ENCODE results near the gene LLCFC1.

The LLCFC1 gene

GRCh38 chr7:142939226-142939910 is at the start of gene LLCFC1:
Gene LLCFC1, plus strand, starts transcription at chr7:142939484. Its CDS starts 138 bp downstream, at chr7:142939622.
- DNase-seq (ENCODE audit: low read depth), result no peak

DNA sequence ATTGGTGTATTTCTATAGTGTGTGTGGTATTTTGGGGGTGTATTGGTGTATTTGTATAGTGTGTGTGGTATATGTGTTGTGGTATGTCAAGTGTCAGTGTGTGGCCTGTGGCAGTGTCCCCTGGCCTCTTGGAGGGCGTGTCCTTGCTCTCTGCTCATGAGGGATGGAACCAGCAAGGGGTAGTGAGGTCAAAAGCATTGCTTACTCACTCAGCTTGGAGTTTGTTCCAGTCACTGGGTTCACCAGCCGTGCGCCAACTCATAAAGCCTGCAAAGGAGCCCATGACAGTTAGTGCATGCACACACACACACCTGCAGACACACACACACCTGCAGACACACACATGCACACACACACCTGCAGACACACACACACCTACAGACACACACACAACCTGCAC is 49.5 kb upstream of the LLCFC1 start:
- DNase-seq (ENCODE audit: low read depth), result no peak

- DNase-seq (ENCODE audit: low read depth), result no peak
These were observed 48.3 kb upstream of the LLCFC1 start for GRCh38 chr7:142890874-142891485.

GRCh38 chr7:142891490-142892082 is 47.7 kb upstream of the LLCFC1 start:
- DNase-seq (ENCODE audit: low read depth), result no peak

- no peak for DNase-seq (ENCODE audit: low read depth)
These were observed 46.3 kb upstream of the LLCFC1 start for GRCh38 chr7:142892951-142893350.

GRCh38 chr7:142894112-142894984 is 44.9 kb upstream of the LLCFC1 start:
- no peak for DNase-seq (ENCODE audit: low read depth)

DNA sequence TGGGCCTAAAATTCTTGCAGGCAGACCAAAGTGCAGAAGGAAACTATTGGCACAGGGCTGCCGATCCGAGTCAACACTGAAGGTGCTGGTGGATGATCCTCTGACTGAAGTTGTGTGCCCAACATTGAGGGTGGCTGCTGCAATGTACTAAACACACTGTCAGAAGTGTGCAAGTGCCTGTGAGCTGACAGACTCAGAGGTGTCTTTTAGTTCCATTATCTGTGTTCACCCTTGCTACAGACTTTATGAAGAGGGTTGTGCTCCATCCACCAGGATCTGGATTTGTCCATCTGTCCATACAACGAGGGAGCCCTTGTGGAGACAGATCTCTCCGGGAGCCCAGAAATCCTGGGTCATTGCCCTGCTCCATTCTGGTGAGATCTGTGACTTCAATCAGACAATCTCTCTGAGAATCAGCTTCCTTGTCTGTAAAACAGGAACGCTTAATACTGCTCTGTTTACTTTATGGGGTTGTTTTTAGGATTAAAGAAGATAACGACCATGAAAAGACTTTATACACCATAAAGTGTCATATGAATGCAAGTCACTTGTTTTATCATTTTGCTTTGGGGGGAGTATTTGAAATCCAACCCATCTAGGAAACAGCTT is 44.2 kb upstream of the LLCFC1 start:
- DNase-seq (ENCODE audit: low read depth), result no peak

- no peak for DNase-seq (ENCODE audit: low read depth)
These were observed 43.1 kb upstream of the LLCFC1 start for GRCh38 chr7:142896151-142896550.

GRCh38 chr7:142896741-142897379 is 42.4 kb upstream of the LLCFC1 start:
- no peak for DNase-seq (ENCODE audit: low read depth)

DNA sequence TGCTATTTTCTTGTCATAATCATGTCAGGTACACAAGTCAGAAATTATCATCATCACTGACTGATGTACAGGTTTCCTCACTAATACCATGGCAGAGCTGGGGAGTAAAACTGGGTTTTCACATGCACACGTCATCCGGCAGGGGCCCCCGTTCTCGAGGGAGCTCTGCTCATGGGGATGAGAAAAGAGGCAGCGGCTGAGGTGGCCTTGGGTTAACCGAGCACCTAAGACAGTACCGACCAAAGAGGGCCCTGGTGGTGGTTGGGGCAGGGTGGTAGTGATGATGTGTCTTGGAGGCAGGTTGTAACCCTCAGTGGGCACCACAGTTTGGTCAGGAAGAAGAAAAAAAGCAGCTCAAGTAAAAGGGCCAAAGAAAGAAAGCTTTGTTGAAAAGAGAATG is 41.6 kb upstream of the LLCFC1 start:
- DNase-seq (ENCODE audit: low read depth), result no peak

GRCh38 chr7:142898377-142899170 is 40.7 kb upstream of the LLCFC1 start:
- DNase-seq (ENCODE audit: low read depth), result no peak

DNA sequence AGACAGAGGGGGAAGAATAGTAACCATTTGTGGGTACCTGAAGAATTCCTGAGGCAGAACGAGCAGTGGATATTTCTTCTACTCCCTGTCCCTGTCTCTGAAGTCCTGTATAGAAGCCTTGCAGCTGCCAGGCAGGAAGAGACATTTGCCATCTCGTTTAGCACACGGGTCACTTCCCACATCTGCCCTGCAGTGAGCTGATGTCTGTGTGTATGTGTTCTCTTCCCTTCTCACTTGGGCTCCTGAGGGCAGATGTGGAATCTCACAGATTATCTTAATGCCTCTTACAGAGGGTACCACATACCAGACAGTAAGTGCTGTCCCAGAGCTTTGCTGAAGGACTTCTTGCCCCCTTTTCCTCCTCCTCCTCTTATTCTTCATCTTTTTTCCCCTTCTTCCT is 39.6 kb upstream of the LLCFC1 start:
- DNase-seq (ENCODE audit: low read depth), result no peak

- DNase-seq (ENCODE audit: low read depth), result no peak
These were observed 37.6 kb upstream of the LLCFC1 start for GRCh38 chr7:142901426-142902259.

- no peak for DNase-seq (ENCODE audit: low read depth)
These were observed 35.2 kb upstream of the LLCFC1 start for GRCh38 chr7:142904128-142904527.

DNA sequence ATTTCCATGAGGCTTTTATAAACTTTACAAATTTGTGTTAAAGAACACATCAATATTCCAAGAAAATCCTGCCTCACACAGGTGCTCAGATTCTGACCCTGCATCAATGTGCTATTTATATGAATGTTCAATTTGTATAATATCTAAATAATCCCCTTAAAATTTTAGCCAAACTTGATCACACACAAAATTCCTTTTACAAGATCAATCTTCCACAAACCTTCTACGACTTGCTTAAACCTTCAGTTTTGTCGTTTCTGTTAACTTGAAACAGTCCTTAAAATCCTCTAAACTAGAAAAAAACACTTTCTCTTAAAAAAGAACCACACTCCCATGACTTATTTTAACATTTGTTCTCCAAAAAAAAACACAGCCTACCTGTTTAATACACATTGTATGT is 33.5 kb upstream of the LLCFC1 start:
- DNase-seq (ENCODE audit: low read depth), result no peak

DNA sequence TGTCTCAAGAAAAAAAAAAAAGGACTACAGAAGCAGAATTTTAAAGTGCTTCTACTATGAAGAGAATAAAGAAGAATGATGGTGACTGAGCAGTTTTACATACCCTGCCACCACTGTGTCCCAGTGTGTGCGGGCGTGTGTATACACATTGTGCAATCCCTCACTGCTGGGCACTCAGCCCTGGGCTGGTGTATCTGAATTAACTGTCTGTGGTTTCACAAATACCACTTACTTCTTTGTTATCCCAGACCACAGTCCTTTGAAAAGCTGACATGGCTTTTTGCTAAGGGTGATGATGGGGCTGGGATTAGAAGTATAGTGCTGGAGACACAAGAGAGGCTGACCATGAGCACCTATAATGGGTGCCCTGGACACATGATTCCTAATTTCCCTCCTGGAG is 32.6 kb upstream of the LLCFC1 start:
- DNase-seq (ENCODE audit: low read depth), result no peak

- DNase-seq (ENCODE audit: low read depth), result no peak
These were observed 31.0 kb upstream of the LLCFC1 start for GRCh38 chr7:142908290-142908689.

GRCh38 chr7:142908921-142909890 is 30.1 kb upstream of the LLCFC1 start:
- no peak for DNase-seq (ENCODE audit: low read depth)

DNA sequence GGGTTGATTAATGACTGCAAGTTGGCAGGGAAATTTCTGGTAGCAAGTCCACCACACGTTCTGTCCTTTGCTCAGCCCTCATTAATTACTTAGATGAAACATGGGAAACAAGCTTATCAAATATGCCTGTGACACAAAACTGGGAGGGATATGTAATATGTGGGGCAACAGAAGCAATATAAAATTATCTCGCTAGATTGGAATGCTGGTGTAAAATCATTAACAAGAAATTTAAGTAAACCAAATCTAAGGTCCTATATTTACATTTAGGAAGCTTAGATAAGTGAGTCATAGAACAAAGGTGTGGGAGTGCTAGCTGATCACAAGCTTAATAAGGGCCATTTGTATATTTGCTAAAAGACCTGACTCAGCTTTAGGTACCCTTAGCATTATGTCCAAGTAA is 29.3 kb upstream of the LLCFC1 start:
- DNase-seq (ENCODE audit: low read depth), result no peak

Measured in HS-5 (cell line).